ENCODE measurements around the gene RERG.

The RERG gene

DNA sequence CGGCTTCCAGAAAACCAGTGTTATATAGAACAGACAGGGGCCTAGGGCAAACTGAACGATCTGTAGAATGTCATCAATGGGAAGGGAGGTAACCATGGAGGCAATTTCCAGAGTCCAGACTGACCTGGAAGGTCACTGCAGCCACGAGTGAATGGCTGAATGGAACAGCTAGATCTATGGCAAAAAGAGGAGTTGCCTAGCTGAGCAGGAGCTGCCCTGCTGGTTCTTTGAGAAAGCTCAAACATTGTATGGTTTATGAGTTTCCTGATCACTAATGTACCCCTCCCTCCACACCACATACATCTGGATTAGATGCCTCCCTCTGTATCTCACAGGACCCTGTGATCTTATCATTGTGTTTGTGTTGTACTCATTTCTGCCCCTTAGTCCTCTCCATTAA, 1.0 kb upstream of the RERG start:
- no peaks in the 10 kb centered on the region for H3K9me2 ChIP-seq (replicated peaks; ENCODE audit: insufficient read depth, low read length)
- H3K27me3 ChIP-seq (ENCODE audit: low read length) = no peaks in the 10 kb centered on the region
- TF ChIP-seq CTCF (IDR thresholded peaks at IDR 0.05; ENCODE audit: insufficient read depth, low read length, poor library complexity, severe bottlenecking) (no peak), EZH2phosphoT487 (conservative IDR thresholded peaks at IDR 0.05; ENCODE audit: low read length) (no peak)
- H3K36me3 ChIP-seq (ENCODE audit: low read length) = no peaks in the 10 kb centered on the region
- no peak overlapping the region for H3K4me3 ChIP-seq (ENCODE audit: insufficient read depth, low read length, poor library complexity, severe bottlenecking)
- no peak overlapping the region for H2AFZ ChIP-seq (ENCODE audit: low read depth, low read length, severe bottlenecking)
- H3F3A ChIP-seq (ENCODE audit: insufficient read depth) = no peaks in the 10 kb centered on the region
- no peak overlapping the region for H3K4me2 ChIP-seq (ENCODE audit: low read depth, low read length, poor library complexity, severe bottlenecking)
- H3K79me2 ChIP-seq (ENCODE audit: insufficient read depth, low read length) = no peaks in the 10 kb centered on the region
- no peak overlapping the region for H3K9ac ChIP-seq (ENCODE audit: low read length)
- no peaks in the 10 kb centered on the region for H4K20me1 ChIP-seq (ENCODE audit: low read depth, low read length)
- no peak overlapping the region for H3K27ac ChIP-seq (ENCODE audit: low read depth, low read length)
- H3K9me3 ChIP-seq (ENCODE audit: insufficient read depth, low read length) = no peaks in the 10 kb centered on the region

- Histone ChIP-seq H3K36me3 (ENCODE audit: low read length) (no peaks in the 10 kb centered on the region), H2AFZ (ENCODE audit: low read depth, low read length, severe bottlenecking) (no peak overlapping the region), H3K27ac (ENCODE audit: low read depth, low read length) (no peak overlapping the region), H3K9ac (ENCODE audit: low read length) (no peak overlapping the region), H3K79me2 (ENCODE audit: insufficient read depth, low read length) (no peaks in the 10 kb centered on the region), H3K4me2 (ENCODE audit: low read depth, low read length, poor library complexity, severe bottlenecking) (no peak overlapping the region), H4K20me1 (ENCODE audit: low read depth, low read length) (no peaks in the 10 kb centered on the region), H3K9me2 (replicated peaks; ENCODE audit: insufficient read depth, low read length) (no peaks in the 10 kb centered on the region), H3F3A (ENCODE audit: insufficient read depth) (no peaks in the 10 kb centered on the region), H3K4me3 (ENCODE audit: insufficient read depth, low read length, poor library complexity, severe bottlenecking) (no peak overlapping the region), H3K27me3 (ENCODE audit: low read length) (no peaks in the 10 kb centered on the region), H3K9me3 (ENCODE audit: insufficient read depth, low read length) (no peaks in the 10 kb centered on the region; the same call in 1 of the 2 replicates)
- TF ChIP-seq EZH2phosphoT487 (conservative IDR thresholded peaks at IDR 0.05; ENCODE audit: low read length) (no peak), CTCF (IDR thresholded peaks at IDR 0.05; ENCODE audit: insufficient read depth, low read length, poor library complexity, severe bottlenecking) (no peak)
These were observed 766 bp downstream of the RERG start for GRCh38 chr12:15220451-15220850.

DNA sequence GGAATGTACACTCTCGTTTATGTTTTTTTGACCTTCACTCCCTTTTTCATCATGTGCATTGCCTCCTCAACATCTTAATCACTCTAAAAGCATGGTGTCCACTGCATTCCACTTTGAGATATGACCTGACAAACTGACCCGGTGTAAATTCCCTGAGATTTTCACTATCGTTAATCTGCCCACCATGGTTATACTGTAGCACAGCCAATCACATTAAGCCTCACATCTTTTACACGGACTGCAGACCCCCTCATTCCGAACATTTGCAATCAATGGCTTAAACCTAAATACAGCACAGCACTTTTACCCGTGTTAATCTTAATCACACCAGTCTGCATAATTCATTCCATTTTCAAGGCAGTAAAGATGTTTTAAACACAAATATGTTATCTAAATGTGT, 2.4 kb downstream of the RERG start:
- Histone ChIP-seq H3F3A (ENCODE audit: insufficient read depth) (no peaks in the 10 kb centered on the region), H3K27ac (ENCODE audit: low read depth, low read length) (no peak overlapping the region), H3K9ac (ENCODE audit: low read length) (no peak overlapping the region), H3K9me3 (ENCODE audit: insufficient read depth, low read length) (no peaks in the 10 kb centered on the region; the same call in 1 of the 2 replicates), H3K4me2 (ENCODE audit: low read depth, low read length, poor library complexity, severe bottlenecking) (no peak overlapping the region), H3K36me3 (ENCODE audit: low read length) (no peaks in the 10 kb centered on the region), H2AFZ (ENCODE audit: low read depth, low read length, severe bottlenecking) (no peak overlapping the region), H3K4me3 (ENCODE audit: insufficient read depth, low read length, poor library complexity, severe bottlenecking) (no peak overlapping the region), H3K27me3 (ENCODE audit: low read length) (no peaks in the 10 kb centered on the region), H3K9me2 (replicated peaks; ENCODE audit: insufficient read depth, low read length) (no peaks in the 10 kb centered on the region), H4K20me1 (ENCODE audit: low read depth, low read length) (no peaks in the 10 kb centered on the region), H3K79me2 (ENCODE audit: insufficient read depth, low read length) (no peaks in the 10 kb centered on the region)
- TF ChIP-seq EZH2phosphoT487 (conservative IDR thresholded peaks at IDR 0.05; ENCODE audit: low read length) (no peak), CTCF (IDR thresholded peaks at IDR 0.05; ENCODE audit: insufficient read depth, low read length, poor library complexity, severe bottlenecking) (no peak)

Measured in SU-DHL-6 (cell line).